WTC11 (cell line): ENCODE data around the gene ARHGEF12. TPM values are rescaled to one million over a fixed set of nuclear protein-coding genes. Genes with fewer than 3 reads are reported as not detected.

Experiments used
- ATAC-seq: fragments of 200-7000 bp; cut with Tn5 transposase; 2 replicates; pipeline ENCODE4 v1.10.0; 2021; ENCODE audit warnings: mild to moderate bottlenecking, moderate library complexity
- CTCF ChIA-PET: fragments of 300-600 bp; sonication (Branson Sonifier 250); formaldehyde crosslinking; loops from one replicate; lab custom pipeline; 2021; ENCODE audit warnings: antibody characterized with exemption; lab: Charles Lee
- POLR2A ChIA-PET: fragments of 350-600 bp; sonication (Branson Sonifier 250); formaldehyde crosslinking; loops from one replicate; lab custom pipeline; 2021; ENCODE audit warnings: antibody characterized with exemption; lab: Charles Lee
- DNase-seq: peaks from one replicate; pipeline ENCODE4 v3.0.0; 2021; ENCODE audit warnings: low spot score
- H3K27ac Mint-ChIP-seq: 2 replicates; pipeline ENCODE4 v1.8.0; 2021; ENCODE audit warnings: mixed read lengths
- H3K27me3 Mint-ChIP-seq: 2 replicates; pipeline ENCODE4 v1.8.0; 2021; ENCODE audit warnings: low read depth, mild to moderate bottlenecking, moderate library complexity, mixed read lengths
- H3K36me3 Mint-ChIP-seq: 2 replicates; pipeline ENCODE4 v1.8.0; 2021; ENCODE audit warnings: mixed read lengths
- H3K4me1 Mint-ChIP-seq: 2 replicates; pipeline ENCODE4 v1.8.0; 2022; ENCODE audit warnings: mixed read lengths
- H3K4me3 Mint-ChIP-seq: 2 replicates; pipeline ENCODE4 v1.8.0; 2021; ENCODE audit warnings: mild to moderate bottlenecking, moderate library complexity, mixed read lengths
- H3K9me3 Mint-ChIP-seq: 2 replicates; pipeline ENCODE4 v1.8.0; 2021; ENCODE audit warnings: mixed read lengths
- GABPB1 ChIP-seq: sonication (generic); formaldehyde crosslinking; IDR thresholded peaks from 2 replicates; pipeline ENCODE4 v1.8.1; 2023; ENCODE audit warnings: mild to moderate bottlenecking, missing genetic modification reagents
- HMGA2 ChIP-seq: fragments of 250-450 bp; sonication (Bioruptor Pico); IDR thresholded peaks from 2 replicates; pipeline ENCODE4 v1.4.0; 2021; ENCODE audit warnings: mild to moderate bottlenecking, moderate library complexity
- SMAD3 ChIP-seq: sonication (generic); formaldehyde crosslinking; IDR thresholded peaks from 2 replicates; pipeline ENCODE4 v1.8.0; 2022; ENCODE audit warnings: missing genetic modification reagents, mild to moderate bottlenecking, borderline replicate concordance
- ZNF121 ChIP-seq: sonication (generic); formaldehyde crosslinking; IDR thresholded peaks from 2 replicates; pipeline ENCODE4 v1.8.0; 2023; ENCODE audit warnings: missing genetic modification reagents
- ZNF138 ChIP-seq: sonication (generic); formaldehyde crosslinking; conservative IDR thresholded peaks from 2 replicates; pipeline ENCODE4 v1.8.1; 2022; ENCODE audit warnings: mild to moderate bottlenecking, moderate library complexity, missing genetic modification reagents
- ZNF263 ChIP-seq: sonication (generic); formaldehyde crosslinking; IDR thresholded peaks from 2 replicates; pipeline ENCODE4 v1.8.1; 2022; ENCODE audit warnings: low read depth, mild to moderate bottlenecking, moderate library complexity, missing genetic modification reagents
- total RNA-seq: library from RNA; stranded (reverse); gene quantifications from 3 replicates; pipeline ENCODE4 v1.2.3, GENCODE V29; 2021
- TF ChIP-seq, protein P1 (sequence below): sonication (generic); formaldehyde crosslinking; IDR thresholded peaks from 2 replicates; pipeline ENCODE4 v1.8.0; 2023; ENCODE audit warnings: missing genetic modification reagents, mild to moderate bottlenecking, borderline replicate concordance
- TF ChIP-seq, protein P2 (sequence below): sonication (generic); formaldehyde crosslinking; IDR thresholded peaks from 2 replicates; pipeline ENCODE4 v1.8.1; 2022; ENCODE audit warnings: mild to moderate bottlenecking, missing genetic modification reagents, moderate library complexity, borderline replicate concordance
- TF ChIP-seq, protein P3 (sequence below): sonication (generic); formaldehyde crosslinking; IDR thresholded peaks from 2 replicates; pipeline ENCODE4 v1.8.1; 2023; ENCODE audit warnings: mild to moderate bottlenecking, missing genetic modification reagents
- TF ChIP-seq, protein P4 (sequence below): sonication (generic); formaldehyde crosslinking; IDR thresholded peaks from 2 replicates; pipeline ENCODE4 v1.8.0; 2022; ENCODE audit warnings: mild to moderate bottlenecking, missing genetic modification reagents
- TF ChIP-seq, protein P5 (sequence below): fragments of 250-450 bp; sonication (Bioruptor Pico); IDR thresholded peaks from 2 replicates; pipeline ENCODE4 v1.8.0; 2021; ENCODE audit warnings: mild to moderate bottlenecking
- TF ChIP-seq, protein P6 (sequence below): fragments of 250-450 bp; sonication (Bioruptor Pico); IDR thresholded peaks from 2 replicates; pipeline ENCODE4 v1.9.0; 2021; ENCODE audit warnings: mild to moderate bottlenecking, borderline replicate concordance
- TF ChIP-seq, protein P7 (sequence below): sonication (generic); formaldehyde crosslinking; IDR thresholded peaks from 2 replicates; pipeline ENCODE4 v1.8.0; 2023; ENCODE audit warnings: missing genetic modification reagents
- TF ChIP-seq, protein P8 (sequence below): sonication (generic); formaldehyde crosslinking; IDR thresholded peaks from 2 replicates; pipeline ENCODE4 v1.8.1; 2022; ENCODE audit warnings: missing genetic modification reagents, borderline replicate concordance

The ARHGEF12 gene
- total RNA-seq, 1 experiment from 2014 or later = 35.8 TPM

DNA sequence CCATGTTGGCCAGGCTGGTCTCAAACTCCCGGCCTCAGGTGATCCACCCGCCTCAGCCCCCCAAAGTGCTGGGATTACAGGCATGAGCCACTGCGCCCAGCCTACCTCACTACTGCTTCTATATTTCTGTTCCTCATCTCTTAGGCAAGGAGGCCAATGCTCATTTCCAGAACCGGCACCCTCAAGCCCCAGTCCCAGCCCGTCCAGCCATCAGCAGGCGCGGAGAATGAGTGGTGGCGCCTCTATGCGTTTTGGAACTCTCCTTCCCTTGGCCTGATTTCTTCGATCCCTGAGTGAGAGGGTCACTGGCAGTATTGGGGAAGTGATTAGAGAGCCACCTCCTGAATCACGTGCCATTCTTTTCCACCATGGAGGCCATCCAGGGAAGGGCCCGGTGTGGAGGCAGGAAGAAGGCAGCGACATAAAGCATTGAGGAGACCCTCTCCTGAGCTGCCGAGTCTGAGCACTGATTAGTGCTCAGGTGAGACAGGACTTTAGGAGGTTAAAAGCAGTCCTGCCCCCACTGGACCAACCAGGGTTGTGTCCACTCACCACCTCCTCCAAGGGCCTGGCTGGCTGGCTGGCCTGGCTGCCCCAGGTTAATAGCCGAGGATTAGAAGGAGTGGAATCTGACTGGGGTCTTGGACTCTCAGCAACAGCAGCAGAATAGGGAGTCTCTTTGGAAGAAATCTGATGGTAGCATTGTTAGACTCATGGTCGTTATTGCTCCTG, 184.0 kb downstream of the ARHGEF12 start:
- CTCF ChIA-PET = no interaction called here

DNA sequence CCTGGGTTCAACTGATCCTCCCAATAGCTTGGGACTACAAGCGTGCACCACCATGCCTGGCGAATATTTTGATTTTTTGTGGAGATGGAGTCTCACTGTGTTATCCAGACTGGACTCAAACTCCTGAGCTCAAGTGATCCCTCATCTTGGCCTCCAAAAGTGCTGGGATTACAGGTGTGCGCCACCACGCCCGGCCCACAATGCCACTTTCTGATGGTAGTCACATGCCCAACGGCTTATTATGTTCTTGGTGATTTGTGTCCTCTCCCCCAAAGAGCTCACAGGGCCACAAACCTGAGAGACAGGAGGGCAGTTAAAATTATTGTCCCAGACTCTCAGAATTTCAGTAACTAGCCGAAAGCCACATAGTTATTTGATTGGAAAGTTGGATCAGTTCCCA, 185.0 kb downstream of the ARHGEF12 start:
- CTCF ChIA-PET = no interaction called here
- TF ChIP-seq, protein P1, sequence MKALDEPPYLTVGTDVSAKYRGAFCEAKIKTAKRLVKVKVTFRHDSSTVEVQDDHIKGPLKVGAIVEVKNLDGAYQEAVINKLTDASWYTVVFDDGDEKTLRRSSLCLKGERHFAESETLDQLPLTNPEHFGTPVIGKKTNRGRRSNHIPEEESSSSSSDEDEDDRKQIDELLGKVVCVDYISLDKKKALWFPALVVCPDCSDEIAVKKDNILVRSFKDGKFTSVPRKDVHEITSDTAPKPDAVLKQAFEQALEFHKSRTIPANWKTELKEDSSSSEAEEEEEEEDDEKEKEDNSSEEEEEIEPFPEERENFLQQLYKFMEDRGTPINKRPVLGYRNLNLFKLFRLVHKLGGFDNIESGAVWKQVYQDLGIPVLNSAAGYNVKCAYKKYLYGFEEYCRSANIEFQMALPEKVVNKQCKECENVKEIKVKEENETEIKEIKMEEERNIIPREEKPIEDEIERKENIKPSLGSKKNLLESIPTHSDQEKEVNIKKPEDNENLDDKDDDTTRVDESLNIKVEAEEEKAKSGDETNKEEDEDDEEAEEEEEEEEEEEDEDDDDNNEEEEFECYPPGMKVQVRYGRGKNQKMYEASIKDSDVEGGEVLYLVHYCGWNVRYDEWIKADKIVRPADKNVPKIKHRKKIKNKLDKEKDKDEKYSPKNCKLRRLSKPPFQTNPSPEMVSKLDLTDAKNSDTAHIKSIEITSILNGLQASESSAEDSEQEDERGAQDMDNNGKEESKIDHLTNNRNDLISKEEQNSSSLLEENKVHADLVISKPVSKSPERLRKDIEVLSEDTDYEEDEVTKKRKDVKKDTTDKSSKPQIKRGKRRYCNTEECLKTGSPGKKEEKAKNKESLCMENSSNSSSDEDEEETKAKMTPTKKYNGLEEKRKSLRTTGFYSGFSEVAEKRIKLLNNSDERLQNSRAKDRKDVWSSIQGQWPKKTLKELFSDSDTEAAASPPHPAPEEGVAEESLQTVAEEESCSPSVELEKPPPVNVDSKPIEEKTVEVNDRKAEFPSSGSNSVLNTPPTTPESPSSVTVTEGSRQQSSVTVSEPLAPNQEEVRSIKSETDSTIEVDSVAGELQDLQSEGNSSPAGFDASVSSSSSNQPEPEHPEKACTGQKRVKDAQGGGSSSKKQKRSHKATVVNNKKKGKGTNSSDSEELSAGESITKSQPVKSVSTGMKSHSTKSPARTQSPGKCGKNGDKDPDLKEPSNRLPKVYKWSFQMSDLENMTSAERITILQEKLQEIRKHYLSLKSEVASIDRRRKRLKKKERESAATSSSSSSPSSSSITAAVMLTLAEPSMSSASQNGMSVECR (CRISPR knock-in tag) = no peak
- TF ChIP-seq, protein P2, sequence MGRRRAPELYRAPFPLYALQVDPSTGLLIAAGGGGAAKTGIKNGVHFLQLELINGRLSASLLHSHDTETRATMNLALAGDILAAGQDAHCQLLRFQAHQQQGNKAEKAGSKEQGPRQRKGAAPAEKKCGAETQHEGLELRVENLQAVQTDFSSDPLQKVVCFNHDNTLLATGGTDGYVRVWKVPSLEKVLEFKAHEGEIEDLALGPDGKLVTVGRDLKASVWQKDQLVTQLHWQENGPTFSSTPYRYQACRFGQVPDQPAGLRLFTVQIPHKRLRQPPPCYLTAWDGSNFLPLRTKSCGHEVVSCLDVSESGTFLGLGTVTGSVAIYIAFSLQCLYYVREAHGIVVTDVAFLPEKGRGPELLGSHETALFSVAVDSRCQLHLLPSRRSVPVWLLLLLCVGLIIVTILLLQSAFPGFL (CRISPR knock-in tag) = no peak
- TF ChIP-seq, protein P3, sequence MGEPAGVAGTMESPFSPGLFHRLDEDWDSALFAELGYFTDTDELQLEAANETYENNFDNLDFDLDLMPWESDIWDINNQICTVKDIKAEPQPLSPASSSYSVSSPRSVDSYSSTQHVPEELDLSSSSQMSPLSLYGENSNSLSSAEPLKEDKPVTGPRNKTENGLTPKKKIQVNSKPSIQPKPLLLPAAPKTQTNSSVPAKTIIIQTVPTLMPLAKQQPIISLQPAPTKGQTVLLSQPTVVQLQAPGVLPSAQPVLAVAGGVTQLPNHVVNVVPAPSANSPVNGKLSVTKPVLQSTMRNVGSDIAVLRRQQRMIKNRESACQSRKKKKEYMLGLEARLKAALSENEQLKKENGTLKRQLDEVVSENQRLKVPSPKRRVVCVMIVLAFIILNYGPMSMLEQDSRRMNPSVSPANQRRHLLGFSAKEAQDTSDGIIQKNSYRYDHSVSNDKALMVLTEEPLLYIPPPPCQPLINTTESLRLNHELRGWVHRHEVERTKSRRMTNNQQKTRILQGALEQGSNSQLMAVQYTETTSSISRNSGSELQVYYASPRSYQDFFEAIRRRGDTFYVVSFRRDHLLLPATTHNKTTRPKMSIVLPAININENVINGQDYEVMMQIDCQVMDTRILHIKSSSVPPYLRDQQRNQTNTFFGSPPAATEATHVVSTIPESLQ = no peak
- TF ChIP-seq, protein P4, sequence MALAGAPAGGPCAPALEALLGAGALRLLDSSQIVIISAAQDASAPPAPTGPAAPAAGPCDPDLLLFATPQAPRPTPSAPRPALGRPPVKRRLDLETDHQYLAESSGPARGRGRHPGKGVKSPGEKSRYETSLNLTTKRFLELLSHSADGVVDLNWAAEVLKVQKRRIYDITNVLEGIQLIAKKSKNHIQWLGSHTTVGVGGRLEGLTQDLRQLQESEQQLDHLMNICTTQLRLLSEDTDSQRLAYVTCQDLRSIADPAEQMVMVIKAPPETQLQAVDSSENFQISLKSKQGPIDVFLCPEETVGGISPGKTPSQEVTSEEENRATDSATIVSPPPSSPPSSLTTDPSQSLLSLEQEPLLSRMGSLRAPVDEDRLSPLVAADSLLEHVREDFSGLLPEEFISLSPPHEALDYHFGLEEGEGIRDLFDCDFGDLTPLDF (CRISPR knock-in tag) = no peak
- TF ChIP-seq, protein P5, sequence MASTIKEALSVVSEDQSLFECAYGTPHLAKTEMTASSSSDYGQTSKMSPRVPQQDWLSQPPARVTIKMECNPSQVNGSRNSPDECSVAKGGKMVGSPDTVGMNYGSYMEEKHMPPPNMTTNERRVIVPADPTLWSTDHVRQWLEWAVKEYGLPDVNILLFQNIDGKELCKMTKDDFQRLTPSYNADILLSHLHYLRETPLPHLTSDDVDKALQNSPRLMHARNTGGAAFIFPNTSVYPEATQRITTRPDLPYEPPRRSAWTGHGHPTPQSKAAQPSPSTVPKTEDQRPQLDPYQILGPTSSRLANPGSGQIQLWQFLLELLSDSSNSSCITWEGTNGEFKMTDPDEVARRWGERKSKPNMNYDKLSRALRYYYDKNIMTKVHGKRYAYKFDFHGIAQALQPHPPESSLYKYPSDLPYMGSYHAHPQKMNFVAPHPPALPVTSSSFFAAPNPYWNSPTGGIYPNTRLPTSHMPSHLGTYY (CRISPR knock-in tag) = no peak
- TF ChIP-seq, all 79 proteins: peak for 0
- H3K4me3 Mint-ChIP-seq = no peak overlapping the region
- DNase-seq = no peak
- peaks cover 51% of the 10 kb centered on the region for H3K4me1 Mint-ChIP-seq
- no peaks in the 10 kb centered on the region for H3K36me3 Mint-ChIP-seq
- no peaks in the 10 kb centered on the region for H3K27me3 Mint-ChIP-seq
- no peaks in the 10 kb centered on the region for H3K9me3 Mint-ChIP-seq
- POLR2A ChIA-PET = no interaction called here
- no peak overlapping the region for H3K27ac Mint-ChIP-seq
- ATAC-seq = no peak

More for the DNA sequence above, 184.0 kb downstream of the ARHGEF12 start:
- DNase-seq = no peak
- H3K36me3 Mint-ChIP-seq = no peaks in the 10 kb centered on the region
- H3K9me3 Mint-ChIP-seq = no peaks in the 10 kb centered on the region
- H3K27ac Mint-ChIP-seq = no peak overlapping the region
- peaks cover 3% of the 10 kb centered on the region; the same call in 1 of the 2 replicates for H3K27me3 Mint-ChIP-seq
- no peak for ATAC-seq
- no peak overlapping the region for H3K4me3 Mint-ChIP-seq
- POLR2A ChIA-PET = no interaction called here
- H3K4me1 Mint-ChIP-seq = peaks cover 49% of the 10 kb centered on the region
- TF ChIP-seq ZNF263 (CRISPR knock-in tag) (no peak), ZNF121 (no peak), ZNF138 (CRISPR knock-in tag) (no peak), SMAD3 (CRISPR knock-in tag) (no peak), GABPB1 (CRISPR knock-in tag) (no peak), HMGA2 (no peak)
- TF ChIP-seq, protein P6, sequence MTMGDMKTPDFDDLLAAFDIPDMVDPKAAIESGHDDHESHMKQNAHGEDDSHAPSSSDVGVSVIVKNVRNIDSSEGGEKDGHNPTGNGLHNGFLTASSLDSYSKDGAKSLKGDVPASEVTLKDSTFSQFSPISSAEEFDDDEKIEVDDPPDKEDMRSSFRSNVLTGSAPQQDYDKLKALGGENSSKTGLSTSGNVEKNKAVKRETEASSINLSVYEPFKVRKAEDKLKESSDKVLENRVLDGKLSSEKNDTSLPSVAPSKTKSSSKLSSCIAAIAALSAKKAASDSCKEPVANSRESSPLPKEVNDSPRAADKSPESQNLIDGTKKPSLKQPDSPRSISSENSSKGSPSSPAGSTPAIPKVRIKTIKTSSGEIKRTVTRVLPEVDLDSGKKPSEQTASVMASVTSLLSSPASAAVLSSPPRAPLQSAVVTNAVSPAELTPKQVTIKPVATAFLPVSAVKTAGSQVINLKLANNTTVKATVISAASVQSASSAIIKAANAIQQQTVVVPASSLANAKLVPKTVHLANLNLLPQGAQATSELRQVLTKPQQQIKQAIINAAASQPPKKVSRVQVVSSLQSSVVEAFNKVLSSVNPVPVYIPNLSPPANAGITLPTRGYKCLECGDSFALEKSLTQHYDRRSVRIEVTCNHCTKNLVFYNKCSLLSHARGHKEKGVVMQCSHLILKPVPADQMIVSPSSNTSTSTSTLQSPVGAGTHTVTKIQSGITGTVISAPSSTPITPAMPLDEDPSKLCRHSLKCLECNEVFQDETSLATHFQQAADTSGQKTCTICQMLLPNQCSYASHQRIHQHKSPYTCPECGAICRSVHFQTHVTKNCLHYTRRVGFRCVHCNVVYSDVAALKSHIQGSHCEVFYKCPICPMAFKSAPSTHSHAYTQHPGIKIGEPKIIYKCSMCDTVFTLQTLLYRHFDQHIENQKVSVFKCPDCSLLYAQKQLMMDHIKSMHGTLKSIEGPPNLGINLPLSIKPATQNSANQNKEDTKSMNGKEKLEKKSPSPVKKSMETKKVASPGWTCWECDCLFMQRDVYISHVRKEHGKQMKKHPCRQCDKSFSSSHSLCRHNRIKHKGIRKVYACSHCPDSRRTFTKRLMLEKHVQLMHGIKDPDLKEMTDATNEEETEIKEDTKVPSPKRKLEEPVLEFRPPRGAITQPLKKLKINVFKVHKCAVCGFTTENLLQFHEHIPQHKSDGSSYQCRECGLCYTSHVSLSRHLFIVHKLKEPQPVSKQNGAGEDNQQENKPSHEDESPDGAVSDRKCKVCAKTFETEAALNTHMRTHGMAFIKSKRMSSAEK (CRISPR knock-in tag) = no peak
- TF ChIP-seq, protein P7, sequence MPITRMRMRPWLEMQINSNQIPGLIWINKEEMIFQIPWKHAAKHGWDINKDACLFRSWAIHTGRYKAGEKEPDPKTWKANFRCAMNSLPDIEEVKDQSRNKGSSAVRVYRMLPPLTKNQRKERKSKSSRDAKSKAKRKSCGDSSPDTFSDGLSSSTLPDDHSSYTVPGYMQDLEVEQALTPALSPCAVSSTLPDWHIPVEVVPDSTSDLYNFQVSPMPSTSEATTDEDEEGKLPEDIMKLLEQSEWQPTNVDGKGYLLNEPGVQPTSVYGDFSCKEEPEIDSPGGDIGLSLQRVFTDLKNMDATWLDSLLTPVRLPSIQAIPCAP (CRISPR knock-in tag) = no peak
- TF ChIP-seq, protein P8, sequence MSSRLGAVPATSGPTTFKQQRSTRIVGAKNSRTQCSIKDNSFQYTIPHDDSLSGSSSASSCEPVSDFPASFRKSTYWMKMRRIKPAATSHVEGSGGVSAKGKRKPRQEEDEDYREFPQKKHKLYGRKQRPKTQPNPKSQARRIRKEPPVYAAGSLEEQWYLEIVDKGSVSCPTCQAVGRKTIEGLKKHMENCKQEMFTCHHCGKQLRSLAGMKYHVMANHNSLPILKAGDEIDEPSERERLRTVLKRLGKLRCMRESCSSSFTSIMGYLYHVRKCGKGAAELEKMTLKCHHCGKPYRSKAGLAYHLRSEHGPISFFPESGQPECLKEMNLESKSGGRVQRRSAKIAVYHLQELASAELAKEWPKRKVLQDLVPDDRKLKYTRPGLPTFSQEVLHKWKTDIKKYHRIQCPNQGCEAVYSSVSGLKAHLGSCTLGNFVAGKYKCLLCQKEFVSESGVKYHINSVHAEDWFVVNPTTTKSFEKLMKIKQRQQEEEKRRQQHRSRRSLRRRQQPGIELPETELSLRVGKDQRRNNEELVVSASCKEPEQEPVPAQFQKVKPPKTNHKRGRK (CRISPR knock-in tag) = no peak
